Right forelimb (tissue), 1 donor: Measurements from ENCODE around the gene C2CD4A.

ENCODE experiments used
- DNase-seq: peaks from one replicate; pipeline ENCODE4 v3.0.0-alpha.2; 2018

Gene C2CD4A

DNA sequence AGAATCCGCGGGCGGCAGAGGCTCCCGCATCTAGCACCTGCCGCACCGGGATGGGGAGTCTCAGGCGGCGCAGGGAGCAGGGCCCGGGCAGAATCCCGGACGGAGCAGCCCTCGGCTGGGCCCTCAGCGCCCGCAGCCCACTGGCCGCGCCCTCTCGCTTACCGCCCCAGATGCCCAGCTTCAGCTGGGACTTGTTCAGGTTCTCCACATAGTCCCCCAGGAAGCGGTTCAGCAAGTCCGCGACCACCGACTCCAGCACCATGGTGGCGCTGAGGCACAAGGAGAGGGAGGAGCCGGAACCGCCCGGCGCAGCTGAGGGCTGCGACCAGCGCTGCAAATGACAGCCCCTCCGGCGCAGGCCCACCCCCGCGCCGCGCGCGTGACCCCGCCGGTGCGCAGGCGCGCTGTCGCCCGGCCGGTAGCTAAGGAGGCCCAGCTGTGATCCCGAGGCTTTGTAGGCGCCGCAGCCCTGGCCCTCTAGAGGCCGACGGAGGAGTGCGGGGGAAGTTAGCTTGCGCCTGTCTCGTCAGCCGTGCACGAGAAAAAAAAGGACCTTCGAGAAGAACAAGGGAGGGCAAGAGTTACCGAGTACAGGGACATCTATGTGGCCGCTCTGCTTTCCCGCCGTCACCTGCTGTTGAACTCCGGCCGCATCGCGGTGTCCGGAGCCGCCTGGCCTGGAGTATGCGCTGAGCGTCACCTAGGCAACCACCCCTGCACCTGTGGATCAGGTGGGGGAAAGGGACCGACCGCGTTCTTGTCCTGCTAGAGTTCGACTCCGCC lies 6.5 kb upstream of the C2CD4A start, which contains the start of gene VPS13C:
Gene VPS13C (minus strand): TSS at position 335 of the 783 bp plus-strand sequence. CDS start 73 bp downstream, at position 262.
- DNase-seq: peak; percentile 94

DNA sequence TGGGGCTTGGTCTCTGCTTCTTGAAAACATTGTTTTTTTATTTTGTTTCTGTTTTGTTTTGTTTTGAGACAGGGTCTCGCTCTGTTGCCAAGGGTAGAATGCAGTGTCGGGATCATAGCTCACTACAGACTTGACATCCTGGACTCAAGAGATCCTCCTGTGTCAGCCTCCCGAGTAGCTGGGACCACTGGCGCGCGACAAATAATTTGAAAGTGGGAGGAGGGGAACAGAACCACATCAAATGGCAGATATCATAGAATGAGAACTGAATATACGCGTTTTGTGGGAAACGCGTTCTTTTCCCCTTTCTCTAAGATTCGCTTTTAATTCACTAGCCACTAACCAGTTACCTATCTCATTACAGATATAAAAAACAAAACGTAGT lies 5.9 kb upstream of the C2CD4A start:
- DNase-seq: no peak

DNA sequence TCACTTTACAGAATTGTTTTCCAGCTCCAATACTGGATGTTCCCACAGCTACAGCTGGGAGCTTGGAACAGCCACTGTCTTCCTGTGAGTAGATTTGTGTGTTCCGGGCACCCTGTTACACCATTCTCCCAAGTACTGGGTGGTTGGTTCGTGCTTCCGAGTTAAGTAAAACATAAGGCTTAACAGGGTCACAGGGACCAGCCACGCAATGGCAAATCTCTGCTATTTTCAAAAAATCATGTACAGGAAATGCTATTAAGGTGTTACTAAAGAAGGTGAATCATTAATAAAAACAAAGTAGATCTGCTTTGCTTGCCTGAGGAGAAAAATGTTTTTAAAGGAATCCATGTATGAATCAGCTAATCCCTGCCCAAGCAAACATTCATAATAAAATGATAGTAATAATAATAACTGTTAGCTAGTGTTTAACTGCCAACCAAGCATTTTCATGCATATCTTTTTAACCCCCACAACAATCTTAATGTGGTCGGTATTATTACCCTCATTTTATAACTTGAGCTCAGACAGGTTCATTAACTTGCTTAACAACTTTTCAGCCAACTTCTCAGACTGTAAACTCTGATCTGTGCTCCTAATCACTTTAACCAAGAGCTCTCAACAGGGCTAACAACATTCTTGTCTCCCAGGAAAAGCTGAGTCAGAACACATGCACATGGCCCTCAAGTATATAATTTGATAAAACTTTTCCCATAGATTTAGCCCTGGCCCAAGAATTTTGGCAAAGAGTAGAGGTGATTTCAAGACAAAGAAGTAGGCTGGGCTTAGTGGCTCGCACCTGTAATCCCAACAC lies 2.7 kb upstream of the C2CD4A start:
- no peak for DNase-seq

GRCh38 chr15:62067448-62068044 lies 769 bp downstream of the C2CD4A start:
- peak; percentile 52 for DNase-seq

GRCh38 chr15:62068071-62068809 lies 1.5 kb downstream of the C2CD4A start:
- peak; percentile 51 for DNase-seq

DNA sequence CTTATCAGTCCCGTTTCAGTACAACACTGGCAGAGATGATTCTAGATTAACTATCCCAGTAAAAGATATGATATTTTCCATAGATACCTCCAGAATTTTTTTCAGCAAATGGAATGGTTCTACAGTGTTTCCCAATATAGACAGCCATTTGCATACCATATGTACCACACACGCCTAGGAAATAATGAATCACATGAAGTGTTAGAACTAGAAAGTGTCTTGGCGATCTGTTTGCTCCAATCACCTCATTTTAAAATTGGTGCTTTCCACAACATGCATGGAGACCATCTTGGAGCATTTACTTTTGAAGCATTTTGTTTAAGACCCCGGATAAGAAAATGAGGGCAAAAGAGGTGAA lies 2.0 kb downstream of the C2CD4A start:
- DNase-seq: no peak

- no peak for DNase-seq
These were observed 2.8 kb downstream of the C2CD4A start for GRCh38 chr15:62069551-62069950.

GRCh38 chr15:62071711-62072308 lies 5.0 kb downstream of the C2CD4A start:
- DNase-seq: no peak

- no peak for DNase-seq
These were observed 9.0 kb downstream of the C2CD4A start for GRCh38 chr15:62075595-62076277.

DNA sequence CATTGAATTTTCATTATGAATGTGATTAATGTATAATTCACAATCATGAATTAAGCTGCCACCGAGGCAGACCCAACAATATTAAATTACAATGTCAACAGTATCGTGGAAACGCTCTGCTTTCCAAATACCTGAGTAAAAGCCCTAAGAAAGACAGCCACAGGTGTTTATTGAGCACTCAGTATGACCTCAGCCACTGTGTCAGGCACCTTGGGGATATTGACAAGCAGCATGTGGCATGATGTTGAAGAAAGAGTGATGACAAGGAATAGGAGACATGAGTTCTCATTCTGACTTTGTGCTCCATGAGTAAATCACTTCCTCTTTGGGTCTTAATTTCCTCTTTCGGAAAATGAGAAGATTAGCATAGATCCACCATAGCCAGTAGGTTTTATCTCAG lies 12.8 kb downstream of the C2CD4A start:
- DNase-seq: no peak

DNA sequence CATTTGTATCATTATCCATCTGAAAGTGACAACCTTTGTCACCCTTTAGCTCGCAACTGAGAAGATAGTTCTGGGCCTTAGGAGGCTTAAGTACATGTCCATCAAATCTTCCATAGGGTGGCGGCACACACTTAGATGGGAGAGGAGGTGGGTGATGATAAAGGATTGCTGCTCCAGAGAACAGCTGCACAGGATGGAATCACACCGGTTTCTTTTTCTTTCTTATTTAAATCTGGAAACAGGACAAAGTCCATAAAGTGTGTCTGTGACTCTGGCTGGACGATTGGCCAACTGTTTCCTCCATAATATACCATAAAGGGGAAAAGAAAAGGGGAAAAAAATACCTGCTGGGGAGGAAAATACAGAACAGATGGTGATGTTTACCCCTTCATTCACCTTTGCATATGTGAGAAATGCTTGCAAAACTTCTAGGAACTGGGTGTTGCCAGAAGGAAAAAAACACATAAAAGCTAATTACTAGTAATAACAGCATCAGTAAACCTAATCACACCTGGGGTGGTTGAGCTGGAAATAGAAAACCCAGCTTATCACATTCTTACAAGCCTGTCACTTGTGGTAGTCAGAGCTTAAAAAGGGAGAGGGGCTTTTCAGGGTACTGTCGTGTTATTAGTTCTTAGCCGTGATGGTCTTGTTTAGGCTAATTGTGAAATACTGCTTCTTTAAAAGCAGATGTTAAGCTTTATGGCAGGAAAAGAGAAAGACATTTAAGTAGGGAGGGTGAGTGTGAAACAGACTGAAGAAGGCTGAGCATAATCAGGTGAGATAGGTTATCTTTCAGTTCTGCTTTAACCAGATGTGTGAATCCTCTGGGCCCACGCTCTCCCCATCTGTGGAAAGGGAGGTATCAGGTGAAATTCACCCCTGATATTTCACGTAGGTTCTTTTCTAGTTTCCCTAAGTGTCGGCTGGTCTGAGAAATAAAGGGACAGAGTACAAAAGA lies 16.7 kb downstream of the C2CD4A start:
- no peak for DNase-seq

DNA sequence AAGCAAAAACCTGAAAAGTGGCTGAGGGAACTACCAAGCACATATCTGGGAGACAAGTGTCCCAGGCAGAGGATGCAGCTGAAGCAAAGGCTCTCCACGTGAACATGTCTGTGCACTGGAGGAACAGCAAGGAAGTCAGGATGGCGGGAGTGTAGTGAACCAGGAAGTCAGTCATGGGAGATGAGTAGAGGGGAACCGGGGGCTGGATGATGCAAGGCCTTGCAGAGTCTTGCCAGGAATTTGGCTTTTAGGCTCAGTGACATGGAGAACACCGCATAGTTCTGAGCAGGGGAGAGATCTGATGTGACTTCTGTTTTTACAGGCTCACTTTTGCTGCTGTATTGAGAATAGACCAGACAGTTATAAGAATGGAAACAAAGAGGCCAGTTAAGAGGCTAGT lies 19.0 kb downstream of the C2CD4A start:
- DNase-seq: no peak

DNA sequence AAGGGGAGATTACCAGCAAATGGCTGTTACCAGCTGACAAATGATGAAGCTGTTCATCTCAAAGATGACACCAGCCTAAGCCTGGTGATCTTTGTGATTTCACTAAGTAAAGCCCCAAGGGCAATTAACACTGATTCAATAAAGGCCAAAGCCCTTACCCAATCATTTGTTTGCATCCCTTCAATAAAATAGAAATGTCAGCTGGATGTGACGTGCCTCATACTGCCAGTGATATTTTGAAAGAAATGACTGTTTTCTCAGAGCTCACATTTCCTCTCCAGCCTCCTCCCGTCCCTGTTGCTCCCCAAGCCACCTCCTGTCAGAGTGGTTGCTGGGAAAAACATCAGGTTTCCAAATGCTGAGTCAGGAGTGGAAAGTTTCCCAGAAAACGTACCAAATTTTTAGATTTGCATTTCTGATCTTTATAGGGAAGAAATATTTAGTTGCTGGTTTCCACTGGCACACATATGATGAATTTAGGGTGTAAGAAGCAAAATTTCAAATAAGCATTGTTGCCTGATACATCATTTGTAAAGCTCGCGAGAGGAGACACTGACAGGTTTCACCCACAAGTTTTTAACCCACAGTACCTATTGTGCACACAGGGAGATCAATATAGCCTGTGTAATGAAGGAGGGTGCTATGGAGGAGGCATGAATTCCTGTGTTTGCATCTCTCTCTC lies 21.0 kb downstream of the C2CD4A start:
- DNase-seq: no peak

- no peak for DNase-seq
These were observed 21.5 kb downstream of the C2CD4A start for GRCh38 chr15:62088353-62088693.

DNA sequence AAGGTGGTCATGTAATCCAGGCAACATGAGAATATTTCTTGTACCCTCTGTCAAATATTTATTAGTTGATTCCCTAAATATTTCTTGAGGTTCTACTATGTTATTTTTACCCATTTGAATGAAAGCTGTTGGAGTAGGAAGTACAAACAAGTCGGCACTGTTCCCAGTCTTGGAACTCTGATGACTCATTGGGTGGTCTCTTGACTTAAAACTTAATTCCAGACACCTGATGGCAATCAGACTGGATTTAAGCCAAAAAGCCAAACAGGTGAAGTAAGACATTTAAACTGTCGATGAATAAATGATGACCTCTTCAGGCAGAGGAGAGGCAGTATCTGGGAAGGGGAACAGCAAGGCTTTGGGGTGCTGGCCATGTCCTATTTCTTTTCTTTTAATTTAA lies 22.8 kb downstream of the C2CD4A start:
- DNase-seq: no peak

- no peak for DNase-seq
These were observed 24.2 kb downstream of the C2CD4A start for GRCh38 chr15:62090988-62091387.

- no peak for DNase-seq
These were observed 27.0 kb downstream of the C2CD4A start for GRCh38 chr15:62093809-62094208.

DNA sequence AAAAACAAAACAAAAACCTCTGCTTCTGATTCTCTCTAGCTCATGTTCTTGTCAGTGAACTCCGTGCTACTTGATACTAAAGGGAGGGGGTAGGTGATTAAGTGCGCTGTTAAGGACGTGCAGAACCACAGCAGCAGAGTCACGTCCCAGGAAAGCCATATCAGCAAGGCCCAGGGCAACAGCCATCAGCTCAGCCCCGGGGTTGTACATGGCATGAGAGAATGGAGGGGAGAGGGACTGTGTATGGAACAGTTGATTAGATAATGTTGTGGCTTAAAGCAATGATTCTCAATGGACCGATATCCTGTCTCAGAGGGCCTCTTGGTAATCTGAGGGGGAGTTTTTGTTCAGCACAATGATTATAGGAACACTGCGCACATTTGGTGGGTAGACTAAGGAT lies 27.6 kb downstream of the C2CD4A start:
- DNase-seq: no peak

- DNase-seq: no peak
These were observed 32.4 kb downstream of the C2CD4A start for GRCh38 chr15:62099094-62099601.

- no peak for DNase-seq
These were observed 36.7 kb downstream of the C2CD4A start for GRCh38 chr15:62103431-62103830.
